Activated T-cell treated with anti-CD3 and anti-CD28 coated beads for 24 hours (primary cell): Measurements from ENCODE around the gene TET2.

Experiments used
- DNase-seq: peaks from one replicate; pipeline ENCODE4 v3.0.0-alpha.2; 2020; ENCODE audit warnings: low read depth

The TET2 gene

DNA sequence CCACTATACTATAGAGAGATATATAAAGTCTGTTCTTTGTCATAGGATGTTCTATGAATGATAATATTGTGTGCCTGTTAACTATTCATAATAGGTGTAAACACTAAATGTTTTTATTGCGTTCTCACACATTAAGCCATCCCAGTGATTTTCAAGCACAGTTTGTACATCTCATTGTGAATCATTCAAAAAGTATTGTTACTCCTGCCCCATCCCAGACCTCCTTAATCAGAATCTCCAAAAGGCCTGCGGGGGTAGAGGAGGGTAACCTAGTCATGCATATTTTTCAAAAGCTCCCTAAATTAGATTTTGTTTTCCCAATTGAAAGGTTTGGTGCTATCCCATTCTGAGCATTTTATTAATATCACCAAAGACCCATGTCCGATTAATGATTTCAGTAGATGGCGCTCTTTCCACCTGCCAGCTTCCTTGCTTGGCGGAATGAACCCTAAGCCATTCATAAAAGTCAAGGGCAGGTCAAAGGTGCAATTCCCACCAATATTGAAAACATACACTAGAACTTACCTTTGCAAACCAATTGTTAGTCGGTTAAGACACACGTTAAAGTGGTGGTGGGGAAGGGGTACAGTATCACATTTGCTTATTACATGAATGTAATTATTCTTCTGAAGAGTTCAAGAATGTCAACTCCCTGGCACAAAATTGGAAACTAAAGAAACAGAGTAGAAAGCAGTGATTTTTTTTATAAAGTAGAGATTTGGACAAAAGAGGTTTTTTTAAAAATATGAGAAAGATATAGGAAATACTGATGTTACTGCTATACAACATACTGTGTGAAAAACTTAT, 5.8 kb upstream of the TET2 start:
- DNase-seq: peak; percentile 21

DNA sequence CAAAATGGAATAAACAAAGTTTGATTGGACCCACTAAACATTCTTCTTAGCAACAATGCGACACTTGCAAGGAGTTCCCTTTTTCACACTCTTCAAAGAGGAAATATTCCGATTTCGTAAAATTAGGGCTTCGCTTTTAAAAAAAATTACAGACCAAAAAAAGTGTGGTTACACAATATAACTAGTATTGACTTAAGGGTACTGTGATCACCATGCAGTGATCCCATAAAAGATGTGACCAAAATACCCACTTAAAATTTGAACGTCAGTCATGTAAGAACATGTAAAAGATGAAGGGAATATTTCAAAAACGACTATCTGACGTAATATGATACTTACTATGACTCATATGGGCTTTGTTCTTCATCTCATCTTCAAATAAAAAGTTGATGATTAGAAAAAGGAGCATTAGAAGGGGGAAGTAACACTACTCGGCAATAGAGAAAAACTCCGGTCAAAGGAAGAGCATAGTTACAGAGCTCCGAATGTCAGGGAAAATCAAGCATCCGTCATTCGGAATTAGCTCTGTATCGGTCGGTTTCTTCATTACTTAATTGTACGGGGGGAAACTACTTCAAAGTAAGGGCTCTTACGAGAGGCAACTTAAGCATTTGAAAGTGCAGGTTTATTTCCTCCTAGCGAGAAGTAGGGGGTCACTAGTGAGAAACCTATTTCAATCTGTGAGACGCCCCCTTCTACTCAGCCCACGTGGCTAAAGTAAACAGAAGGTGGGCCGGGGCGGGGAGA, 1.3 kb upstream of the TET2 start:
- no peak for DNase-seq

DNA sequence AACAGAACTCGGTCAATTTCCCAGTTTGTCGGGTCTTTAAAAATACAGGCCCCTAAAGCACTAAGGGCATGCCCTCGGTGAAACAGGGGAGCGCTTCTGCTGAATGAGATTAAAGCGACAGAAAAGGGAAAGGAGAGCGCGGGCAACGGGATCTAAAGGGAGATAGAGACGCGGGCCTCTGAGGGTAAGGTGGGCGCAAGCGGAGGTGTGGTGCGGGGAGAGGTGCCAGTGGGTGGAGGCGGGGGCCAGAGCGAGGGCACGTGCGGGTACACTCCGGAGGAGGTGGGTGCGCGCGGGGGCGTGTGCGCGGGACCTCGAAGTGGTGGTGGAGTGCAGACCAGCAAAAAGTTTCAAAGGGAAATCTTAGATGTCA, 787 bp upstream of the TET2 start:
- DNase-seq: peak; percentile 20

DNA sequence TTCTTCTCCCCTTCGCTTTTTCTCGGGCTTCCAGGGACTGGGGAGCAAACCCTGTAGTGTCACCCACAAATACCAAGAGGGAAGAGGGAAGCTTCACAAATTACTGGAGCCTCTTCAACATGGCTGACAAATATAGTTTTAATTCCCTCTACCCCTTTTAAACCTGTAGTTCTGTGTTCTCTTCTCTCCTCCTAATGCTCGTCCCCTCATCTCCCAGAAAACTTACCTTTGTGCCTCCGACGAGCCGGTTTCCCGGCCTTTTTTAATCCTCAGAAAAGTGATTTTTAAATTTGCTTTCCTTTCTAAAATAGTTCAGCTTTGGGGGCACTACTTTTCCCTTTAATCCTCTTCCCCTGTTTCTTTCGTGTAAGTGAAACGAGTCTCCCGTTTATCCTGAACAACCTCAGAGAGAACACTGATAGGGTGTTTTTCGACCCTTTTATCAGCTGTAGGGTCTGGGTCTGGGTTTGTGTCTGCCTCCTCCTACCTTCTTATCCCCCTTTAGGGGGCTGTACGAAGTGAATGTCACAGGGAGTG, 408 bp downstream of the TET2 start:
- DNase-seq: no peak

DNA sequence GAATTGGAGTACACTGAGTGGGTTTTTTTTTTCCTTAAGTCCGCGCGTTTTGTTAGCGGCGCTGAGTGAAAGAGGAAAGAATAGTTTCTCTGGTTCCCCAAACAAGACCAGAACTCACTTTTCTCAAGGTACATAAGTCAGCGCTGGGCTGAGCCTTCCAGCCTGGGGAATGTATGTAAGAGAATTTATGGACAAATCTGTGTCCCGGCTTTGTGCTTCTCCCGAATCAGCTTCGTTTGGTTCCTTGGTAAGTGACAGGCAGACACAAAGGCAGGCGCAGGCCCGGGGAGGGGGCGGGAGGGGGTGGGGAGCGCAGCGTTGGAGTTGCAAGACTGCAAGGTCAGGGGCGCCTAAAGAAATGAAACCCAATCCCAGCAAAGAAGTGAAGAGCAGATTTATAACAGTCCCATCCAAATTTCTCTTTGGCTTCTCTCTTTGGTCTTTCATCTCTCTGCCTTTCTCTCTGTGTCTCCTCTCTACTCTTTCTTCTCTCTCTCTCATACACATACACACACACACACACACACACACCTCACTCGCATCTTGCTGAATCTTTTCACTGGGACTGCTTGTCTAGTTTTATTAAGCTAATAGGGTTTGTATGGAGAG, 981 bp downstream of the TET2 start:
- DNase-seq: peak; percentile 1

DNA sequence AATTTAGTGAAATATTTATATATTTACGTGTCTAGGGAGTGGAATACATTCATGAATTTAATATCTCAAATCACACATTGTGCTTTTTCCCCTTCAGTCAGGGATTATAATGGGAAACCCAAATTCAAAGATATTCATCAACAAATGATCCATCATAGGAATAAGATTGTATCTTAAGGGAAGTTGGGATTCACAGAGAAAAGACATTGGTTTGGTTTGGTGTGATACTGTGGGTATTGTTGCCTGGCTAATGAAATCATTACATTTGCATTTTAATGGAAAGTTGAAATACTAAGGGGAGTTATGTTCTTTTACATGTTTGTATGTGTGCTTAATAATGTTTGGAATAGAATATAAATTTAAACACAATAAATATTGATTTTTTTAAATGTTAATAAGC, 1.7 kb downstream of the TET2 start:
- DNase-seq: no peak

DNA sequence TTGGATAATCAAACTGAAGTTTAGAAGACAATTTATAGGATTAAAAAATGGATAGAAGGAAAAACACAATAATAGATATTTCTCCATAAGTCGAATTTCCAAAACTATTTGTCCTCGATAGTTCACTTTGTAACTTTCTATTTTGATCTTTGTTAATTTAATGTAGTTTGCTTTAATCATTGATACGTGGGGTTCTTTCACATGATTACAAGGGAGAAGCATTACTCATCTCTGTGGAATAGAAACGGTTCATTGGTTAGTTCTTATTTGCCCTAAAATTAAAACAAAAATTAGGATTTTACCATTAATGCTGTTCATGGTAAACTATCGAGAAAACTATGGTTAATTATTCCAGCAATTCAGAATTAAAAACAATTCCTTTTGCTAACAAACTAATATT, 2.1 kb downstream of the TET2 start:
- DNase-seq: no peak

DNA sequence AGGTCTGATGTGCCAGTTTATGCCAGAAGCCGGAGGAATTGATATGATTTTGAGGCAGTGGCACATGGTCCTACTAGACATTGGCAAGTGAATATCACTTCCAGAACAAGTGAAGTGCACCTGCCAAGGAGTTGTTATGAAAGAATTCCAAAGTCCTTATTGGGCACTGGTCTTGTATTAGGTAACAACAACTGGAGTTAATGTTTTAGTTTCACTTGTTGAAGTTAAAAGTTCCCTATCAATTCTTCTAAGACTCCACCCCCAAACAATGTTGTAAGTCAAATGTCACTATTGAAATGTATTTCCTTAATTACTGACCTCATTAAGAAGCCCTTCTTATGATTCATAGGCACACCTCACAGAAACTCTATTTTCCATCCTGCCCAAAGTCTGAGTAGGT, 3.1 kb downstream of the TET2 start:
- no peak for DNase-seq

DNA sequence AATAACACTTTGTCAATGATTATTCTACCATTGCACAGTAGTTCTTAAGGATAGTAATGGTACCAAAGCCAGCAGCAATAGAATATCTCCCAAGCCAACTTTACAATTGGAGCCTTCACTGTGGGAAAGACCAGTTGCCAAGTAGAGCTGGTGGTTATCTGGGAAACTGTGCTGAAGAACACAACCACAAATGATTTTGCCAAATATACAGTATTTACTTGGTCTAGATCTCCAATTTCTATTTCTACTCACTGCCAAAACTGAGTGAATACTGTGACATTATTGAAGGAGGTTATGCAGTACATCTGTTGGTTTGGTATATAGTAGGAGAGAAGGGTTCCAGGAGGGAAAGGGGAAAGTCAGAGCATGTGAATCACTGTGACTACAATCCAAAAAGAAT, 3.8 kb downstream of the TET2 start:
- DNase-seq: no peak

DNA sequence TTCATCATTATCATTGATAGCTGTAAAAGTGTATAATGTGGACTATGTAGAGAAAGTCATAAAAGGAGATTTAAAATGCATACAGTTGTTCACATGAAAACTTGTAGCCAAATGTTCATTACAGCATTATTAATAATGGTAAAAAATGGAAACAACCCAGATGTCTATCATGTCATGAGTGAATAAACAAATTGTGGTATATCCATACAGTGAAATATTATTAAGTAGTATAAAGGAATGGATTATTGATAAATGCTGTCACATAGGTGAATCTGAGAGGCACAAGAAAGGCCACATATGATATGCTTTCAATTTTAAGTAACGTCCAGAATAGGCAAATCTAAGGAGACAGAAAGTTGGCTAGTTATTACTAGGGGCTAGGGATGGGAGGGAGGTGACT, 7.1 kb downstream of the TET2 start:
- no peak for DNase-seq

DNA sequence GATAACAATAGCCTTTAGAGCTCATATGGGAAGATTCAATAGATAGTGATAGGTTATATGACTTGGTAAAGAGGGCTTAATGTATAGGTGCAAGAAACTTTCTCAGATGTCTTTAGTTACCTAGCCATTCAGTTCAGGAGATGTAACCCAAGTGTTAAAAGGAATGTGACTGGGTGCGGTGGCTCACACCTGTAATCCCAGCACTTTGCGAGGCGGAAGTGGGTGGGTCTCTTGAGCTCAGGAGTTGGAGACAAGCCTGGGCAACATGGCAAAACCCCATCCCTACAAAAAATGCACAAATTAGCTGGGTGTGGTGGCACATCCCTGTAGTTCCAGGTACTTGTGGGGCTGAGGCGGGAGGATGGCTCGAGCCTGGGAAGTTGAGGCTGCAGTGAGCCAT, 7.9 kb downstream of the TET2 start:
- DNase-seq: no peak

DNA sequence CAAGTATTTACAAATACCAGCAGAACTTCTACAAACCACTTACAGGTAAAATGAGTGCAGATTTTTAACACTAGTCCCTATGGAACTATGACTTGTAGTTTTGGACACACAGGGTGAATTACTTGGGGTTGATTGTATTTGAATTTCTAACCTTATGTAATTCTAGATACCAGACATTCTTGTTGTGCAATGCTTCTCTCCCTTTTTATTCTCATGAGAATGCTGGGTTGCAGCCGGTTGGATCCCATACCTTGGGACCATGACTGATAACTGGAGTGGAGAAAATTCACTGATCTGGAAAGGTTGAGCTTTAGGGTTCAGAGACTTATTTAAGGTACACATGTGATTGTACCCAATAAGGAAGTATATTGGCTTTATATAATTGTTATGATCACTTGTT, 8.8 kb downstream of the TET2 start:
- DNase-seq: no peak

DNA sequence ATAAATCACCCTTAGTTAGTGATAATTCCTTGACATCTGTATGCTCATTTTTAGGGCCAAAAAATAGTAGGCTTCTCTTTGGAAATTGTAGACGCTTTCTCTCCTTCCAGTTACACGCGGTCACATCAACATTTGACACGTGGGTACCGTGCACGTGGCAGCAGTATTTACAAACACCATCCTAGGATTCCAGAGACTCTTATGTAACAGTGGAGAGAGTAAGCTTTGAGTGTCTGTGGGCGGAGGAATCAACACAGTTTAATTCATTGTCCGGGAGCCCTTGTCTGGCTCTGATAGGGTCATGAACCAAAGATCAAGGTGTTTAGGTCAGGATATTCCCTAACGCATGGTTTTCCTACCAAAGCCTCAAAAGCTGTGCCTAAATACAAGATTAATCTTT, 12.2 kb downstream of the TET2 start:
- DNase-seq: no peak

DNA sequence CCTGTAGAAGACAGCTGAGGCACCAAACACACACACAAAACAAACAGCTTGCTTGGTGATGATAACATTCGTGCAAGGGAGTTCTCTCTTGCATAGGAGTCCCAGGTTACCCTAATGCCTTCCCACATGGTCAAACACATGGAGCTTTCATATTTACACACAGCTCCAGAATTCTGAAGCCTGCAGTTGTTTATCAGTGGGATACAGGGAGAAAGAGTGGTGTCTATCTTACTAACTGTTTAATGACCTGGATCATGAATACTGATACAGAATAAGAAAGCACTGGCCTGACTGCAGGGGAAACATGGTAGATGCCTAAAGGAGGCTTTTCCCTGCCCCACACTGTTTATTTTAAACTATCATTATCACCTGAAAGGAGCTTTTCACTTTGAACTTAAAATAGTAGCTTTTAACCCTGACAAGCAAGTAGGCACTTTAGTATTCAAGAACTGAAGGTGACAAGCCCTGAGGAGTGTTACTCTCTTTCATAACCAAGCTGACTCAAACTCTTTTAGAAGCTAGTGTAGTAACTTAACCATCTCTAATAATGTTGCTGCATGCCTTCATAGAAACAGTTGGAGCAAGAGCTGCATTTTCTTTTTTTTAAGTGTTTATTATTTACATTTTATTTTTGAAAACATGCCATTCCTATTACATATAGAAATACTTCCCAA, 15.6 kb downstream of the TET2 start:
- no peak for DNase-seq

DNA sequence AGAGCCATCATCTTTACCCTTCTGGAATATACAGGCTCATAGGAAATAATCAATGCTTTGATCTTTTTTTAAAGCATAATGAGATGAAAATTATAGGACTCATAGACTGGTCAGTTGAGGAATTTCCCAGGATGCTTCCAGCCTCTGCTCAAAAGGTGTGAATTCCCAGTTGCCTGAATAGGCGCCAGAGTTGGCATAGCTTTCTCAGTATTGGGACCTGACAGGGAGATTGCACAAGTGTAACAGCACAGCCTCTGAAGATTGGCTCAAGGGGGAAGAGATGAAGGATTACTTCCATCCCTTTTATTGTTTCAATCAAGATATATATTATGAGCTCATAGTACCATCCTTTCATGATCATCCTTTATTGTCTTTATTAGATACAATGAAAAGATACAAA, 17.9 kb downstream of the TET2 start:
- no peak for DNase-seq

DNA sequence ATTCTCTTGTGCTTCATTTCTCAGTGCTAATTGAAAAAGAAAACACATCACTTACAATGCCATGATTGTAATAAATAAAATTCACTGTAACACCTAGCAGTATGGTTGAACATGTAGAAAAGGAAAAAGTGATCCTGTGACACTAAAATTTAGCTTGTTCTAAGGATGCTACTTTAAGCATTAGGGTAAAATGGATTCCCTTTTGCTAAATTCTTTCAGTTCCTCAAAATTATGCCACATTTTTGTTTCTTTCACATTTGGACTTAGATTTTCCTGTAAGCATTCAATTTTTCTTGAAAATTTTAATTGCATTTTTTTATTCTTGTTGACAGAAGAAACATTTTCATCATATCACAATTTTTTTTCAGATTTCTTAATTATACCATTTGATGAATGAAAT, 19.4 kb downstream of the TET2 start:
- DNase-seq: no peak

DNA sequence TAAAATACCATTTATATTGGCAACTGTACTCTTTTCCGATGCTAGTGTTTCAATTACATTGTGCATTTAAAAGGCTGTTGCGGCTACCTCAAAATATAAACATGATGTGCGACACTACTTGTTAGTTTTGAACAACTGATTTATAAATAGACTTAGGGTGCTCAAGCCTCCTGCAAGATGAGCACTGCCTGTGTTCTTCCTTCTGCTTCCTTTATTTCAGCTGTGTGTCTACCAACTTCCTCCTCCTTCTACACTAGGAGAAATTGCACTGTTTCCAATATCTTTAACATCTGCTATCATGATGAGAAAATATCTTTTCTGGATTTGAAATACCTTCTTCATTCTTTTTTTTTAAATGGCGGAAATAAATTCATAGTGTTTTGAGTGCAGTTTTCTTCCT, 24.0 kb downstream of the TET2 start:
- DNase-seq: no peak

DNA sequence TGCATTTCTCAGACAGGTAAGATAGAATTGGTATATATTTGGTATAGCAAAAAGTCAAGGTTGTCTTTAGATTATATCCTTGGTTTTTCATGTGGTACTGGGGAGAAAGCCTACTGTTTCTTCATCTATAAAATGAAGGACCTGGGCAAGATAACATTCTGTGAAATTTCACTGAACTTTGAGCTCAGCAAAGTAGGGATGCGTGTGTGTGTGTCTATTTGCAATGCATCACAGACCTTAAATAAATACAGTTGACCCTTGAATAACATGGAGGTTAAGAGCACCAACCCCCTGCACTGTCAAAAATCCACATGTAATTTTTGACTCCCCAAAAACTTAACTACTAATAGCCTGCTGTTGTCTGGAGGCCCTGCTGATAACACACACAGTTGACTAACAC, 25.2 kb downstream of the TET2 start:
- no peak for DNase-seq

DNA sequence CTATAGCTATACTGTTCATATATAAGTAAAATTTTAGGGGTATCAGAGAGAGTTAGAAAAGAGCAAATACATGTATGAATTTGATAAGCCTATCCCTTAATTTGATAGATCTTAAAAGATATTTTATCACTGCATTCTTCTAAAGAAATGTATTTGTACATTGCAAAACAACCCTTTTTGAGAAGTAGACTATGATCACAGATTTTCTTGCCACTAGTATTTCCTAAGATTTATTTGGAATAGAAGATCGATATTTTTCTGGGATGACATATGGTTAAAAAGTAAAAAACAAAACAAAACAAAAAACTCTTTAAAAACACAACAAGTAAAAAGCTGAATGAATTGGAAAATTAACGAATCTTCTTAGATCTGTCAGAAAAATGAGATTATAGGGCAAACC, 27.4 kb downstream of the TET2 start:
- DNase-seq: no peak

DNA sequence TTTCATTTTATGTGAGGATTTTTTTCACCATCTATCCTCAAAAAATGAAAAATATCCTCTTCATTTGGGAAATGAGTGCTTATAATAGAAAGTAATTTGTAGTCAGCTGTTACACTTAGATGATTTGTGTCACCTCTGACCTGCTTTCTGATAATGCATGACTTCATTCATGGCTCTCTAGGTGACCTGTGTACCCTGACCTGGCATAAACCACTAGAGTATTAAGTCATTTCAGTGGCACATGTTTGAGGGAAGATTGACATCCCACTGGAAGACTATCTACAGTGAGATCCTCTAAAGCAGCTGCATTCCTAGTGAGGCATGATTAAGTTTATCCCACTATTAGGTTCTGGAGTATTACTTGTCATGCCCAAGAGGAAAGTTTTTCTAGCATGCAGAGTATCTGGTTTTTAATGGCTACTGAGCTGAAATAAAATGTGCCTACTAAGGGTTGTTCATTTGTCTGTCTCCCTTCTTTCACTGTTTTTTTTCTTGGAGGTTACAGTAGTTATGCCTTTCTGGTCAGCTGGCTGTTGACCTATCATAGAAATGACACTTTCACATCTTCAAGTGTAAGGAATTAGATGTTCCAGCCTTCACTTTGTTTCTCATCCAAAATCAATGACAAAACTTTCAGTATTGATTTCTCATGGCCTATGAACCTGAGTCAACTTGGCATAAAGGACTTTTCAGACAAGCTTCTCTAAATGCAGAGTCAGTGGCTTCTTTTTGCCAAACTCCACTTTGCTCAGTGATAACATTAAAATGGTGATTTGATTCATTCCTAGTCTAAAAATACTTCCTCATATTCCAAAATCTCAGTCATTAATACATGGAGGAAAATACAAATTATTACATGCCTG, 33.1 kb downstream of the TET2 start:
- DNase-seq: no peak

DNA sequence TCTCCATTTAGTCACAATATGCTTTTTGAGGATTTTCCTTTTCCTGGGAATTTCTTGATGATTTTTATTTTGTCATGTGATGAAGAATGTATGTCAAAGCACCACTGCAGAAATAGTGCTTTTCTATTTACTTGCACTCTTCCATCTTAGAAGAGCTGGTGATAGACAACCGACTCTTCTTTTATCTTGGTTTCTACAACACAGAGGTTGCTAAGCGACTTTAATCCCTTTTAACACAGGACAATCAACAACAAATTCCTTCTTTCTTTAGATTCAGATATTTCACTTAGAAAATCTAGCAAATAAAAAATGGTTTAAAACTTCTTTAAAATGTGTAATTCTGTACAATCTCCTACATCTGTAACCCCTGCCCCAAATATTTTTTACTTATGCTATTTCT, 34.6 kb downstream of the TET2 start:
- DNase-seq: no peak

DNA sequence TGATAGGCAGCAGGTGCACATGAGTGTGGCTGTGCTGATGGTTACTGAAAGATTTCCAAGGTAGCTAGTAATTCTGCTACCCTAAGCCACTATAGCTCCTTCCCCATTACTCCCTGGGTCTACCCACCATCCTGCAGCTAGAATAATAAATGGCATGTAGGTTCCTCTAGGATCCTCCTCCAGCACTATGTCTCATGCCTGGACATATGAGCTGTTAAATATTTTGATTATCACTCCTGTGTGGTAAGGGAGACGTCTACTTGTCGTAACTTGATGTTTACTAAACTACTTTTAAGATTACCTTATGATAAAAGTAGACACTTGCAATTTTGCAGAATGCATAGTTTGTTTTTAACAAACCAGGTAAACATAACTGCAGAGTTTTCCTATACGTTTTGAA, 35.5 kb downstream of the TET2 start:
- DNase-seq: no peak
